Natural killer cell (primary cell): ENCODE data around the gene PARP15. TPM values are rescaled to one million over a fixed set of nuclear protein-coding genes. Genes with fewer than 3 reads are reported as not detected.
A peak's percentile ranks its signal among the peaks of the same experiment; 100 is the strongest.

ENCODE experiments used
- ATAC-seq, 3 donors: fragments of 150-1000 bp in 2 of 3; fragments of 200-7000 bp in 1 of 3; cut with Tn5 transposase; 1 replicate in 1 of 3; 2 replicates in 2 of 3; pipeline ENCODE4 v1.10.0; 2021; ENCODE audit warnings: mild to moderate bottlenecking in 2 of 3, moderate library complexity in 2 of 3
- DNase-seq, 2 donors: peaks; one replicate each; pipeline versions ENCODE4 v3.0.0 to v3.0.0-alpha.2; 2013 to 2021; ENCODE audit warnings: mixed read lengths in 1 of 2
- H3K27ac ChIP-seq: one replicate; pipeline ENCODE4 v1.5.1; 2013; ENCODE audit warnings: mild to moderate bottlenecking, low read length
- H3K27me3 ChIP-seq: one replicate; pipeline ENCODE4 v1.6.1; 2013; ENCODE audit warnings: low read length; ENCODE audit not compliant: control insufficient read depth, insufficient read depth
- H3K36me3 ChIP-seq: one replicate; pipeline ENCODE4 v1.6.1; 2013; ENCODE audit warnings: low read length; ENCODE audit not compliant: control insufficient read depth, insufficient read depth
- H3K4me1 ChIP-seq: one replicate; pipeline ENCODE4 v1.6.1; 2013; ENCODE audit warnings: low read length; ENCODE audit not compliant: control insufficient read depth, insufficient read depth
- H3K4me3 ChIP-seq: one replicate; pipeline ENCODE4 v1.5.1; 2013; ENCODE audit warnings: low read length
- H3K9me3 ChIP-seq: one replicate; pipeline ENCODE4 v1.6.1; 2013; ENCODE audit warnings: low read length; ENCODE audit not compliant: control insufficient read depth, insufficient read depth
- H3K27ac Mint-ChIP-seq, 2 donors: one replicate each; pipeline ENCODE4 v1.8.0; 2022; ENCODE audit warnings: mild to moderate bottlenecking in 2 of 2, mixed read lengths in 2 of 2, moderate library complexity in 1 of 2
- H3K27me3 Mint-ChIP-seq, 2 donors: one replicate each; pipeline ENCODE4 v1.8.0; 2022; ENCODE audit warnings: low read depth in 2 of 2, mixed read lengths in 2 of 2
- H3K36me3 Mint-ChIP-seq: one replicate; pipeline ENCODE4 v1.8.0; 2022; ENCODE audit warnings: mixed read lengths
- H3K4me1 Mint-ChIP-seq, 2 donors: one replicate each; pipeline ENCODE4 v1.8.0; 2022; ENCODE audit warnings: mixed read lengths in 2 of 2
- H3K4me3 Mint-ChIP-seq: one replicate; pipeline ENCODE4 v1.8.0; 2022; ENCODE audit warnings: mild to moderate bottlenecking, moderate library complexity, mixed read lengths
- H3K9me3 Mint-ChIP-seq, 2 donors: one replicate each; pipeline ENCODE4 v1.8.0; 2022; ENCODE audit warnings: mixed read lengths in 2 of 2
- WGBS: methylation state at CpG from one replicate; pipeline ENCODE4 v1.1.7; 2013; ENCODE audit warnings: missing lambda C conversion rate; ENCODE audit not compliant: insufficient coverage; 5-methylcytosine and 5-hydroxymethylcytosine counted together
- intact Hi-C: fragments of 100-400 bp; cut with micrococcal nuclease; formaldehyde crosslinking; loops from one replicate; pipeline ENCODE4 v1.14.2; 2022
- total RNA-seq, 4 donors: library from RNA; stranded (reverse); fragments of 120-200 nt in 1 of 4; gene quantifications; one replicate each; pipeline versions ENCODE4 v1.2.3 to v1.2.4, GENCODE V29; 2013 to 2022
- TF ChIP-seq, protein P1 (sequence below): fragments of 200-600 bp; IDR thresholded peaks from one replicate; pipeline ENCODE4 v1.8.0; 2022; ENCODE audit warnings: antibody characterized with exemption

Gene PARP15
- total RNA-seq, 3 donors from 2014 or later (not counting 1 experiment from before 2014, with no cell fraction given): 164 to 199 (median 198) TPM

DNA sequence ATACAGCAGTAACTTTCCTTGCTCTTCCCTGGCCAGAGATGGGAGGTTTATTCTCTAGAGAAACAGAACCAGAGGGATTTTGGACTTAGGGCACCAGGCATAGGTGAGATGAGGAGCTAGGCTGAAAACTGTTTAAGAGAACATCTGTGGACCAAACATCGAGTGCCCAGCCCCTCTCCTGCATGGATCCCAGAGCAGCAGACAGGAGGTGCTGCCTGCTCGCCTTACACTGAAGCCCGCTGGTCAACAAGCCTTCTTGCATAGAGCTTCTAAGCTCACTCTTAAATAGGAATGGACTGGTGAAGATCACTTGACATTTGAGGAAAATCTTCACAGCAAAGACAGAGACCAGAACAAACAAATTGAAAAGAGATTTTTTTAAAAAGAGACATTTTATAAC, 41.2 kb downstream of the PARP15 start:
- WGBS: 96% methylated on average over 3 of the region's 3 CpGs

DNA sequence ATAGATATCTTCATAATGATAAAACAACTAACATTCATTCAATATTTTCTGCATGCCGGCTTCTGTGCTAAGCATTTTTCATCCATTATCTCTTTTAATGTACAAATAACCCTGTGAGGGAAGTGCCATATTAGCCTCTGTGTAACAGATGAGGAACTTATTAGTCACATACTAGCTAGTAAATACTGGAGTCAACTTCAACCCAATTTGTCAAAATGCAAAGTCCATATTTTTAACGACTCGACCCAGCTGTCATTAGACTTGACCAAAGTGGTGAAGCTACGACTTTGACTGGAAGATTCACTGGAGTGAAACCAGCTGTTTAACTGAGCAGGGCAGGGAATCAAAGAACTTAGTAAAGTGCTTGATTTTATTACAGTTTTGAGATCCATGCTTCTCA, 41.6 kb downstream of the PARP15 start:
- Mint-ChIP-seq H3K36me3 (peaks cover 44% of the 10 kb centered on the region), H3K9me3 (no peaks in the 10 kb centered on the region), H3K4me1 (peaks cover 17 to 32% of the 10 kb centered on the region in 2 donors), H3K27ac (no peak overlapping the region), H3K27me3 (no peaks in the 10 kb centered on the region), H3K4me3 (no peak overlapping the region)
- Histone ChIP-seq H3K27me3 (no peaks in the 10 kb centered on the region), H3K9me3 (no peaks in the 10 kb centered on the region), H3K4me3 (no peak overlapping the region), H3K27ac (no peak overlapping the region), H3K4me1 (no peaks in the 10 kb centered on the region), H3K36me3 (peaks cover 63% of the 10 kb centered on the region)
- intact Hi-C loops: no loop called here
- 79% methylated on average over 4 of the region's 4 CpGs for WGBS
- ATAC-seq: no peak
- TF ChIP-seq, protein P1, sequence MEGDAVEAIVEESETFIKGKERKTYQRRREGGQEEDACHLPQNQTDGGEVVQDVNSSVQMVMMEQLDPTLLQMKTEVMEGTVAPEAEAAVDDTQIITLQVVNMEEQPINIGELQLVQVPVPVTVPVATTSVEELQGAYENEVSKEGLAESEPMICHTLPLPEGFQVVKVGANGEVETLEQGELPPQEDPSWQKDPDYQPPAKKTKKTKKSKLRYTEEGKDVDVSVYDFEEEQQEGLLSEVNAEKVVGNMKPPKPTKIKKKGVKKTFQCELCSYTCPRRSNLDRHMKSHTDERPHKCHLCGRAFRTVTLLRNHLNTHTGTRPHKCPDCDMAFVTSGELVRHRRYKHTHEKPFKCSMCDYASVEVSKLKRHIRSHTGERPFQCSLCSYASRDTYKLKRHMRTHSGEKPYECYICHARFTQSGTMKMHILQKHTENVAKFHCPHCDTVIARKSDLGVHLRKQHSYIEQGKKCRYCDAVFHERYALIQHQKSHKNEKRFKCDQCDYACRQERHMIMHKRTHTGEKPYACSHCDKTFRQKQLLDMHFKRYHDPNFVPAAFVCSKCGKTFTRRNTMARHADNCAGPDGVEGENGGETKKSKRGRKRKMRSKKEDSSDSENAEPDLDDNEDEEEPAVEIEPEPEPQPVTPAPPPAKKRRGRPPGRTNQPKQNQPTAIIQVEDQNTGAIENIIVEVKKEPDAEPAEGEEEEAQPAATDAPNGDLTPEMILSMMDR: no peak
- no peak for DNase-seq

More for the DNA sequence above, 41.2 kb downstream of the PARP15 start:
- H3K4me1 Mint-ChIP-seq: peaks cover 17 to 28% of the 10 kb centered on the region in 2 donors
- H3K9me3 ChIP-seq: no peaks in the 10 kb centered on the region
- TF ChIP-seq, protein P1: no peak
- intact Hi-C loops: no loop called here
- H3K27ac Mint-ChIP-seq: peak overlapping the region; percentile 34 to 65
- H3K4me3 ChIP-seq: no peak overlapping the region
- ATAC-seq: no peak
- H3K27me3 Mint-ChIP-seq: no peaks in the 10 kb centered on the region
- DNase-seq: no peak
- H3K27me3 ChIP-seq: no peaks in the 10 kb centered on the region
- peaks cover 63% of the 10 kb centered on the region for H3K36me3 ChIP-seq
- no peaks in the 10 kb centered on the region for H3K9me3 Mint-ChIP-seq
- H3K36me3 Mint-ChIP-seq: peaks cover 44% of the 10 kb centered on the region
- H3K4me1 ChIP-seq: no peaks in the 10 kb centered on the region
- no peak overlapping the region for H3K4me3 Mint-ChIP-seq
- H3K27ac ChIP-seq: no peak overlapping the region

DNA sequence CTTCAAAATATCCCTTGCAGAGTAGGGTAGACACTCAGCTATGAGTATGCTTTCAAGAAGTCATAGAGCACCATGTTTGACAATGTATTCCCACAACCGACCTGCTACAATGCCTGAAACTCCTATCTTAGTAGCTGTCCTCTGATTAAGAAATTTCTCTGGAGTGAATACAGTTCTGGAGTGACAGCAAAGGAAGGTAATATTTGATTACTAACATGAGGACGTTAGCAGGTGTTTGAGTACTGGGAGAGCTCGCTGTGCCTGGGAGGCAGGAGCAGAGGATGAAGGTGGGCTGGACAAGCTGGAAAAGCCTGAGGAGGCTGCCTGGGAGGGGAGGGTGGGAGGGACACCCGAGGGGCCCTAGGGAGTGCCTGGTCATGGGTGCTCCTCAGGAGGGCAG, 42.9 kb downstream of the PARP15 start:
- peaks cover 42% of the 10 kb centered on the region for H3K36me3 Mint-ChIP-seq

DNA sequence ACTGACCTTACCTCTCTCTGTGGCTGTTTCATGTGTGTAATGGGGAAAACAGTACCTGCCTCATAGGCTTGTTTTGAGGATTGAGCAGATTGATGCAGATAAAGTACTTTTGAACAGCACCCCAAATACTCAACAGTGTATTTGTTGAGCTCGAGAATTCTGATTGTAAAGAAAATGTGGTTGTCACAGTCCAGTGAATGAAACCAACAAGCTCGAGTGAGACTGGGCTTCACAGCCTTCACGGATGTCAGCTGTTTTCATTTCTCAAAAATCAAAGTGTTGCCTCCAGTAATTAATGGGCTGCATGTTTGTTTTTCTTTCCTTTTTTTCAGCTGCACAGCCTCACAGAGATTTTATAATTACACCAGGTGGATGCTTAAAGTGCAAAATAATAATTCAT, 43.7 kb downstream of the PARP15 start:
- H3K4me3 ChIP-seq: no peak overlapping the region
- no peak overlapping the region for H3K27ac ChIP-seq
- DNase-seq (no peak), ATAC-seq (no peak)
- H3K36me3 ChIP-seq: peaks cover 56% of the 10 kb centered on the region
- H3K4me1 ChIP-seq: no peaks in the 10 kb centered on the region
- peaks cover 37% of the 10 kb centered on the region for H3K36me3 Mint-ChIP-seq
- H3K27me3 Mint-ChIP-seq: no peaks in the 10 kb centered on the region
- H3K27ac Mint-ChIP-seq: no peak overlapping the region
- no peak overlapping the region for H3K4me3 Mint-ChIP-seq
- WGBS: 77% methylated on average over 3 of the region's 3 CpGs
- no peaks in the 10 kb centered on the region for H3K9me3 Mint-ChIP-seq
- peaks cover 8 to 25% of the 10 kb centered on the region in 2 donors for H3K4me1 Mint-ChIP-seq
- intact Hi-C loops: no loop called here
- no peaks in the 10 kb centered on the region for H3K27me3 ChIP-seq
- TF ChIP-seq, protein P1: no peak
- H3K9me3 ChIP-seq: no peaks in the 10 kb centered on the region

More for the DNA sequence above, 42.9 kb downstream of the PARP15 start:
- no peaks in the 10 kb centered on the region for H3K9me3 ChIP-seq
- no peaks in the 10 kb centered on the region for H3K4me1 ChIP-seq
- DNase-seq (no peak), ATAC-seq (no peak)
- Mint-ChIP-seq H3K27ac (no peak overlapping the region), H3K4me1 (peaks cover 11 to 27% of the 10 kb centered on the region in 2 donors), H3K27me3 (no peaks in the 10 kb centered on the region), H3K9me3 (no peaks in the 10 kb centered on the region), H3K4me3 (no peak overlapping the region)
- H3K4me3 ChIP-seq: no peak overlapping the region
- no peaks in the 10 kb centered on the region for H3K27me3 ChIP-seq
- H3K36me3 ChIP-seq: peaks cover 57% of the 10 kb centered on the region
- intact Hi-C loops: no loop called here
- TF ChIP-seq, protein P1: no peak
- no peak overlapping the region for H3K27ac ChIP-seq
- WGBS: 95% methylated on average over 4 of the region's 4 CpGs
